DOHH2 (cell line): ENCODE data around the gene LITAF.

Source experiments
- H3F3A ChIP-seq: fragments of 200-600 bp; sonication (generic), shearing (Covaris generic); 2 replicates; pipeline ENCODE4 v1.6.0; 2016; ENCODE audit warnings: antibody characterized with exemption, mild to moderate bottlenecking; ENCODE audit not compliant: control insufficient read depth, insufficient read depth
- H3K27ac ChIP-seq: fragments of 200-600 bp; sonication (generic); 2 replicates; pipeline ENCODE4 v1.5.1; 2014; ENCODE audit warnings: low read depth, mild to moderate bottlenecking, low read length, moderate library complexity
- H3K27me3 ChIP-seq: fragments of 200-600 bp; sonication (generic); 2 replicates; pipeline ENCODE4 v1.6.1; 2014; ENCODE audit warnings: mild to moderate bottlenecking, low read length, mixed read lengths; ENCODE audit not compliant: control insufficient read depth
- H3K36me3 ChIP-seq: fragments of 200-600 bp; sonication (generic); 2 replicates; pipeline ENCODE4 v1.6.1; 2014; ENCODE audit warnings: mild to moderate bottlenecking, low read length, moderate library complexity, mixed read lengths; ENCODE audit not compliant: control insufficient read depth
- H3K4me1 ChIP-seq: fragments of 200-600 bp; sonication (generic); 2 replicates; pipeline ENCODE4 v1.6.1; 2014; ENCODE audit warnings: mild to moderate bottlenecking, low read length, mixed read lengths; ENCODE audit not compliant: control insufficient read depth
- H3K4me2 ChIP-seq: fragments of 200-600 bp; sonication (generic); 2 replicates; pipeline ENCODE4 v1.6.0; 2014; ENCODE audit warnings: mild to moderate bottlenecking, low read length, moderate library complexity
- H3K4me3 ChIP-seq: fragments of 200-600 bp; sonication (generic); 2 replicates; pipeline ENCODE4 v1.5.1; 2014; ENCODE audit warnings: mild to moderate bottlenecking, low read length, mixed read lengths
- H3K79me2 ChIP-seq: fragments of 200-600 bp; sonication (generic); 2 replicates; pipeline ENCODE4 v1.6.1; 2014; ENCODE audit warnings: mild to moderate bottlenecking, low read length, mixed read lengths; ENCODE audit not compliant: control insufficient read depth
- H3K9me2 ChIP-seq: fragments of 200-600 bp; sonication (generic); replicated peaks from 2 replicates; pipeline ENCODE4 v1.6.1; 2014; ENCODE audit warnings: mild to moderate bottlenecking, low read length, mixed read lengths; ENCODE audit not compliant: control insufficient read depth
- H3K9me3 ChIP-seq: fragments of 200-600 bp; sonication (generic); 2 replicates; pipeline ENCODE4 v1.6.1; 2014; ENCODE audit warnings: antibody characterized with exemption, low read length, mixed read lengths; ENCODE audit not compliant: control insufficient read depth, insufficient read depth
- H4K20me1 ChIP-seq: fragments of 200-600 bp; sonication (generic); 2 replicates; pipeline ENCODE4 v1.6.0; 2014; ENCODE audit warnings: low read depth, mild to moderate bottlenecking, antibody characterized with exemption, low read length, moderate library complexity; ENCODE audit not compliant: control insufficient read depth, insufficient read depth
- EZH2phosphoT487 ChIP-seq: fragments of 200-600 bp; sonication (generic); IDR thresholded peaks from 2 replicates; pipeline ENCODE4 v1.6.1; 2017; ENCODE audit warnings: borderline replicate concordance, mild to moderate bottlenecking, antibody characterized with exemption, low read length, moderate library complexity, mixed read lengths
- TF ChIP-seq, protein P1 (sequence below): fragments of 200-600 bp; sonication (generic); IDR thresholded peaks from one replicate; pipeline ENCODE4 v1.5.1; 2014; ENCODE audit warnings: antibody characterized with exemption, mild to moderate bottlenecking, low read depth, low read length; ENCODE audit not compliant: poor library complexity, severe bottlenecking

The LITAF gene

DNA sequence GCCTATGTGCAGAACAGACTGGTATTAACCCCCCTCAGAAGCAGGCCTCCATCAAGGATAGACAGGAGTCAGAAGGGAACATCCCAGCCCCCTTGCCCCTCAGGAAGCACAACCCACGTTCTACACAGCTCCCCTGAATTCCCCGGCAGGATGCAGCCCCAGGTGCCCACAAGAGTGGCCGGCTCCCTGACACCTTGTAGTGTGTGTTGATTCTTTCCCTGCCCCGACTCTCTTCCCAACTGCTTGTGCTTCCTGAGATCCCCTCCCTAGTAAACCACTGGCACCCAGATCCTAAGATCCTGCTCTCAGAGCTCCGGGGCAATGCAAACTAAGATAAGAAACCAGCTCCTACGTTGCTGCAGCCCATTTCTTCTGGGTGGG, 34.8 kb upstream of the LITAF start:
- no peak for TF ChIP-seq EZH2phosphoT487
- TF ChIP-seq, protein P1, sequence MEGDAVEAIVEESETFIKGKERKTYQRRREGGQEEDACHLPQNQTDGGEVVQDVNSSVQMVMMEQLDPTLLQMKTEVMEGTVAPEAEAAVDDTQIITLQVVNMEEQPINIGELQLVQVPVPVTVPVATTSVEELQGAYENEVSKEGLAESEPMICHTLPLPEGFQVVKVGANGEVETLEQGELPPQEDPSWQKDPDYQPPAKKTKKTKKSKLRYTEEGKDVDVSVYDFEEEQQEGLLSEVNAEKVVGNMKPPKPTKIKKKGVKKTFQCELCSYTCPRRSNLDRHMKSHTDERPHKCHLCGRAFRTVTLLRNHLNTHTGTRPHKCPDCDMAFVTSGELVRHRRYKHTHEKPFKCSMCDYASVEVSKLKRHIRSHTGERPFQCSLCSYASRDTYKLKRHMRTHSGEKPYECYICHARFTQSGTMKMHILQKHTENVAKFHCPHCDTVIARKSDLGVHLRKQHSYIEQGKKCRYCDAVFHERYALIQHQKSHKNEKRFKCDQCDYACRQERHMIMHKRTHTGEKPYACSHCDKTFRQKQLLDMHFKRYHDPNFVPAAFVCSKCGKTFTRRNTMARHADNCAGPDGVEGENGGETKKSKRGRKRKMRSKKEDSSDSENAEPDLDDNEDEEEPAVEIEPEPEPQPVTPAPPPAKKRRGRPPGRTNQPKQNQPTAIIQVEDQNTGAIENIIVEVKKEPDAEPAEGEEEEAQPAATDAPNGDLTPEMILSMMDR, result no peak
- Histone ChIP-seq H4K20me1 (no peaks in the 10 kb centered on the region), H3K4me3 (peak overlapping the region; percentile 62), H3K9me2 (no peaks in the 10 kb centered on the region), H3K9me3 (peaks cover 5% of the 10 kb centered on the region; the same call in 1 of the 2 replicates), H3K4me1 (peaks cover 89% of the 10 kb centered on the region), H3K27ac (peak overlapping the region; percentile 98), H3K79me2 (no peaks in the 10 kb centered on the region), H3F3A (peaks cover 65% of the 10 kb centered on the region), H3K27me3 (no peaks in the 10 kb centered on the region), H3K4me2 (peak overlapping the region; percentile 85), H3K36me3 (peaks cover 5% of the 10 kb centered on the region; the same call in 1 of the 2 replicates)

DNA sequence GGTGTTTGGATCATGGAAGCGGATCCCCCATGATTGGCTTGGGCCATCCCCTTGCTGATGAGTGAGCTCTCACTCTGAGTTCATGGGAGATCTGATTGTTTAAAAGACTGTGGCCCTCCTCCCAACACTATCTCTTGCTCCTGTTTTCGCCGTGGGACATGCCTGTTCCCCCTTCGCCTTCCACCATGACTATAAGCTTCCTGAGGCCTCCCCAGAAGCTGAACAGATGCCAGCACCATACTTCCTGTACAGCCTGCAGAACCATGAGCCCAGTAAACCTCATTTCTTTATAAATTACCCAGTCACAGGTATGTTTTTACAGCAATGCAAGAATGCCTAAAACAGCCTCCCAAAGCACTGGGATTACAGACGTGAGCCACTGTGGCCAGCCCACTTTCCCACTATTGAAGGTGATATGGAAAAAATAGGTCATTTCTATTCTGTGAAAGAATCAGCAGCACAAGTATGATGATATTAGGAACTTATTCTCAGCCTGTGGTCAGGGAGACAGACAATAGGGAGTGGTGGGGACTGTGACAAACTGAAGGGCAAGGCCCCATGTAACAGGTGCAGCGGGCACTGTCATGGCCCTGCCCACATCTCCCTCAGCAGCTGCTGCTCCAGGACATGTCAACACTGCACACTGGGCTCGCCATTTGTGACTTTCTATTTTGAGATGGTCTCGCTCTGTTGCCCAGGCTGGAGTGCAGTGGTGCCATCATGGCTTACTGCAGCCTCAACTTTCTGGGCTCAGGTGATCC, 33.7 kb upstream of the LITAF start:
- H3K79me2 ChIP-seq, result no peaks in the 10 kb centered on the region
- H3F3A ChIP-seq, result peaks cover 59% of the 10 kb centered on the region
- H3K9me3 ChIP-seq, result peaks cover 5% of the 10 kb centered on the region; the same call in 1 of the 2 replicates
- TF ChIP-seq, protein P1, result no peak
- TF ChIP-seq EZH2phosphoT487, result no peak
- H3K4me3 ChIP-seq, result peak overlapping the region; percentile 62
- peaks cover 5% of the 10 kb centered on the region; the same call in 1 of the 2 replicates for H3K36me3 ChIP-seq
- H3K4me1 ChIP-seq, result peaks cover 88% of the 10 kb centered on the region
- H3K9me2 ChIP-seq, result no peaks in the 10 kb centered on the region
- no peaks in the 10 kb centered on the region for H3K27me3 ChIP-seq
- H4K20me1 ChIP-seq, result no peaks in the 10 kb centered on the region
- peak overlapping the region; percentile 85 for H3K4me2 ChIP-seq
- peak overlapping the region; percentile 98 for H3K27ac ChIP-seq

DNA sequence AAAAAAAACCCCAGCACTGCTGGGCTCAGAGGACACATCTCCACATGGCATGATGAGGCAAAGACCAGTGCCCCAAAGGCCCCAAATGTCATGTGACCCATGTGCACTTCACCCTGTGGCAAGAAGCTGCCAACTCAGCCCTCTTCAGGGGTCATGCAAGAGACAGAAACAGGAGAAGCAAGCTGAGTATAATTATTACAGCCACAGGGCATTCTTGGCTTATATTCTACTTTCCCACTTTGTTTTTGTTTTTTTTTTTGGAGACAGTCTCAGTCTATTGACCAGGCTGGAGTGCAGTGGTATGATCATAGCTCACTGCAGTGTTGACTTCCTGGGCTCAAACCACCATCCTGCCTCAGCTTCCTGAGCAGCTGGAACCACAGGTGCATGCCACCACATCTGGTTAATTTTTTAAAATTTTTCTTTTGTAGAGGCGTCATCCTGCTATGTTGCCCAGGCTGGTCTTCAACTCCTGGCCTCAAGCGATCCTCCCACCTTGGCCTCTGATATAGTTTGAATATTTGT, 32.7 kb upstream of the LITAF start:
- peak overlapping the region; percentile 62 for H3K4me3 ChIP-seq
- H3K79me2 ChIP-seq, result no peaks in the 10 kb centered on the region
- TF ChIP-seq, protein P1, result no peak
- TF ChIP-seq EZH2phosphoT487, result no peak
- peaks cover 84% of the 10 kb centered on the region for H3K4me1 ChIP-seq
- peaks cover 5% of the 10 kb centered on the region; the same call in 1 of the 2 replicates for H3K9me3 ChIP-seq
- H3K9me2 ChIP-seq, result no peaks in the 10 kb centered on the region
- peaks cover 56% of the 10 kb centered on the region for H3F3A ChIP-seq
- no peaks in the 10 kb centered on the region for H3K27me3 ChIP-seq
- H4K20me1 ChIP-seq, result no peaks in the 10 kb centered on the region
- H3K36me3 ChIP-seq, result peaks cover 5% of the 10 kb centered on the region; the same call in 1 of the 2 replicates
- peak overlapping the region; percentile 98 for H3K27ac ChIP-seq
- peak overlapping the region; percentile 85 for H3K4me2 ChIP-seq
